HG03354 (cell line): ENCODE results near the gene GATAD2A.
A peak's percentile ranks its signal among the peaks of the same experiment; 100 is the strongest.

ENCODE experiments used
- ATAC-seq: cut with Tn5 transposase; IDR thresholded peaks from one replicate; pipeline ENCODE4 v1.9.1; 2021; ENCODE audit warnings: mild to moderate bottlenecking; ENCODE audit not compliant: unreplicated experiment, poor library complexity, severe bottlenecking

Gene GATAD2A

DNA sequence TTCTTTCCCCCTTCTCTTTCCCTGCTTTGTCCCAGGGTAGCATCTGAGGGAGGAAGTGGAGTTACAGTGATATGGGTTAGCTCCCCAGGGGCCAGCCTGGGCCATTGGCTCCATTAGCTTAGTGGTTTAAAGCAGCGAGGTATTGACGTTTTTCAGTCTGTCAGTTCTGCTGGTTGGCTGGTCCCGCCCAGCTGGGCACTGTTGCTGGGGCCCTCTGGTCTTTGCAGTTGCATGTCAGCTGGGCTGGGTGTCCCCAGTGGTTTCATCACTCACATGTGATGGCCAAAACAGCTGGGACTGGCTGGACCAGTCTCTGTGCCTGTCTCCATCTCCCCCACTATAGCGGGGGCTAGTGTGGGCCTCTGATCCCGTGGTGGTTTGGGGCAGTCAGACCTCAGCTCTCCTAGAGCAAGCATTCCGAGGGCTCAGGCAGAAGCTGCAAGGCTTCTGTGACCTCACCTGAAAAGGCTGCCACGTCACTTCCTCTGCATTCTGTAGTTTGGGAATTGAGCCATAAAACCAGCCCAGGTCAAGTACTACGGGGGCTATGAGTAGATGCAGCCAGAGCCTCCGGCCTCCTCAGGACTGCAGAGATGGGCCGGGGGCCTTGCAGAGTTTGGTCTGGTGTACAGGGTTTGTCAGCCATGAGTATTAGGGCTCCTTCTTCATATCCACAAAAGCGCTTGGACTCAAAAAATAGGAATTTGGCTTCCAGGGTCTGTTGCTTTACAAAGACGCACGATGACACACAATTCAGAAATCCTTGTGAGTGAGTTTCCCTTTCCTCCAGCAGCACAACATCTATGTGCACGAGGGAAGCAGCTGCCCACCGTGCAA lies 79.9 kb downstream of the GATAD2A start:
- ATAC-seq: no peak

DNA sequence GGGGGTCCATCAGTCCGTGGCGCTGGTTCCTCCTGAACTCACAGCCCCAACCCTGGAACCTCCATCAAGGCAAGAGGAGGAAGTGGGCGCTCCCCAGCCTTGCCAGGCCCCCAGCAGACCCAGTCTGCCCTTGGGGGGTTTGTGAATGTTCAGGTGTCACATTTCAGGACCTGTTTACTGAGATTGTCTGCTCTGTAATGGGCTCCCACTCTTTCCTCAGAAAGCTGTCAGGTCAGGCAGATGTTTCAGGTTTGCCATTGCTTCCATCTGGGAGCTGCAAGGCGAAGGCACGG lies 80.5 kb downstream of the GATAD2A start:
- ATAC-seq: no peak

- no peak for ATAC-seq
Measured at GRCh38 chr19:19486343-19487076, 81.0 kb downstream of the GATAD2A start.

- ATAC-seq: no peak
Measured at GRCh38 chr19:19487077-19487949, 81.8 kb downstream of the GATAD2A start.

DNA sequence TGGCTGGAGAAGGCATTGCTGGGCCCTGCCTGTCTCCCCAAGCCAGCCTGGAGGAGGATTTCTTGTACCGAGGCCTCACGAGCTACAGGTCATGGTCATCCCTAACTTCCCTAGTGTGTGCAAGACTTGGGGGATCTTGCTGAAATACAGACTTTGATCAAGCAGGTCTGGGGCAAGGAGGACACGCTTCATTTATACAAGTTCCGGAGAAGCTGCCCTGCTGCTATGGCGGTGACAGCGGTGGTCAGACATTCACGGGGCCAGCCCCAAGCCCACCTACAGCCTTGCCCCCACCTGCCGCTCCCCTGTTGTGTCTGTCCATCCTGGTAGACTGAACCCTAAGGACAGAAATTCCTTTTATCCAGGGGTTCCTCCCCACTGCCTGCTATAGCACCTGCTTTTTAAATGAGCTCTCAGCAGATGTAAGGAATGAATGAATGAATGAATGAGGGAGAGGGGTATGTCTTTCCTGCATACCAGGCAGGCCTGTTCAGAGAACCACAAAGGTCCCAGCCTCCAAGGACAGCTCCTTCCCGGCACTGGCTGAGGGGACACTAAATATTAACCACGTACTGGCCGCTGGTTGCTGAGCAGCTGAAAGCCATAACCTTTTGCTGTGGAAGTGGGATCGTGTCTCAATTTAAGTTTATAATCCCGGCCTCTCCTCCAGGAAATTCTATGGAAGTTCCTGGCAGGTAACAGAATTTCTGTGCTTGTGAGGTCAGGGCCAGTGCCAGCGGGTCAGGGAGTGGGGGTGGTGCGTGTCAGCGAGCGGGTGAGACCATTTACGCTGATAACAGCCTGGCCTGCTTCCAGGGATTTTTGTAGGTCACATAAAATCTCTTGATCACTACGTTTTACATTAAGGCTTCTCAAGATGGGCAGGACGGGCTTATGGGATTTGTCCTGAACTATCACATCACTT lies 82.7 kb downstream of the GATAD2A start:
- ATAC-seq: no peak

- peak; percentile 72 for ATAC-seq
Measured at GRCh38 chr19:19488875-19489690, 83.6 kb downstream of the GATAD2A start.

DNA sequence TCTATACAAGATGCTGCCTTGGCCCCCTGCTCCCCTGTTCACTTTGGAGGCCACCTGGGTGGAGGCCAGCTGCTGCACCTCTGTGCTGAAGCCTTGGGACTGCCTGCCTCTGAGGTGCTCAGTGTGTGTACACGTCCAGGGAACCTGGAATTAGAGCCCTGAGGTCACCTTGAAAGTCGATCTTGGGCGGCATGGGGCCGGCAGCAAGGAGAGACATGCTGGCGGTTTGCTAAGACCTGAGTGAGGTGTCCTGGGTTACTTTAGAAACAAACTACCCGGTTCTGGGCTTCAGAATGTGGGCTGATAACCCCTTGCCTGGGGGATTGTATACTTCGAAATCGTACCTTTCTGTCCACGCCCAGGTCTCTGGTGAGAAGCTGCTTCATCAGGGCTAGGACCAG lies 84.3 kb downstream of the GATAD2A start:
- ATAC-seq: no peak

DNA sequence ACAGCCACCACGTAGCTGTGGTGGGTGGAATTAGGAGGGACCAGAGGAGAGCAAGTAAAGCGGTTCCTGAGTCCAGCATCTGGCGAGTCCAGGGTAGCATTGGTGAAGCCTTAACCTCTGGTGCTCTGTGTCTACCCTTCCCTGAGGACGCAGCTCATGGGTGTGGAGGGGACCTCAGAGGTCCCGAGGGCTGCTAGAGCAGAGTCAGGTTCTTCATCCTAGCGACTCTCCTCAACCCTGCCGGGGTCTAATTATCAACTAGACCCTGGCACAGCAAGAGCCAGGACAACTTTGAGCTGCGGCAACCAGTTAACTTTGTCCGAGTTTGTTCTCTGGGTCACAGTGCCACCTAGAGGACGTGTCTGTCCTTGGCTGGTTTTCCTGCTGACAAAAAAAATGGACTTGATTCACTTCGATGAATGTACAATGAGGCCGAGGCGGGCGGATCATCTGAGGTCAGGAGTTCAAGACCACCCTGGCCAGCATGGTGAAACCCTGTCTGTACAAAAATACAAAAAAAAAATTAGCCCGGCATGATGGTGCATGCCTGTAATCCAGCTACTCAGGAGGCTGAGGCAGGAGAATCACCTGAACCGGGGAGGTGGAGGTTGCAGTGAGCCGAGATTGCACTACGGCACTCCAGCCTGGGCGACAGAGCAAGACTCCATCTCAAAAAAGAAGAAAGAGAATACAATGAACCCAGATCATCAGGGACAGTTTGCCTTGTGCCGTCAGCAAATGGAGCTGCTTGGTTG lies 84.9 kb downstream of the GATAD2A start:
- ATAC-seq: no peak

- ATAC-seq: no peak
Measured at GRCh38 chr19:19491321-19492025, 86.0 kb downstream of the GATAD2A start.

DNA sequence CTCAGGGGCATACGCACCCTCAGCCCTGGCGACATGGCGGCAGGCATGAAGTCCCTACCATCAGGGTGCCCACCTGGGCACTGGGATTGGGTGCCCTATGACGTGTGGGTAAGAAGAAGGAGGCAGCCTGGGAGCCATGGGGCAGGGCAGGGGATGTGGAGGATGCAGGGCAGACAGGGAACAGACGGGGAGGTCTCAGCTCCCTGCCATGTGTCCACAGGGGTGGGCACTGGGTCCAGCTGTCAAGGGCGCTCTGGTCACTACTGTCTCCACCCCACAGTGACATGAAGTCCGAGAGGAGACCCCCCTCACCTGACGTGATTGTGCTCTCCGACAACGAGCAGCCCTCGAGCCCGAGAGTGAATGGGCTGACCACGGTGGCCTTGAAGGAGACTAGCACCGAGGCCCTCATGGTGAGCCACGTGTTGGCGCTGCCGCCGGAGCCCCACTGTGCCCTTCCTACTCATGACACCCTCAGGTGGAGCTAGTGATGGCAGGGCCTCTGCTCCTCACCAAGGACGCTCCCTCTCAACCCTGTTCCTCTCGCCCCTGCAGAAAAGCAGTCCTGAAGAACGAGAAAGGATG lies 86.6 kb downstream of the GATAD2A start:
- no peak for ATAC-seq

- ATAC-seq: no peak
Measured at GRCh38 chr19:19493841-19494546, 88.5 kb downstream of the GATAD2A start.

GRCh38 chr19:19495614-19496603 lies 90.4 kb downstream of the GATAD2A start:
- ATAC-seq: no peak

DNA sequence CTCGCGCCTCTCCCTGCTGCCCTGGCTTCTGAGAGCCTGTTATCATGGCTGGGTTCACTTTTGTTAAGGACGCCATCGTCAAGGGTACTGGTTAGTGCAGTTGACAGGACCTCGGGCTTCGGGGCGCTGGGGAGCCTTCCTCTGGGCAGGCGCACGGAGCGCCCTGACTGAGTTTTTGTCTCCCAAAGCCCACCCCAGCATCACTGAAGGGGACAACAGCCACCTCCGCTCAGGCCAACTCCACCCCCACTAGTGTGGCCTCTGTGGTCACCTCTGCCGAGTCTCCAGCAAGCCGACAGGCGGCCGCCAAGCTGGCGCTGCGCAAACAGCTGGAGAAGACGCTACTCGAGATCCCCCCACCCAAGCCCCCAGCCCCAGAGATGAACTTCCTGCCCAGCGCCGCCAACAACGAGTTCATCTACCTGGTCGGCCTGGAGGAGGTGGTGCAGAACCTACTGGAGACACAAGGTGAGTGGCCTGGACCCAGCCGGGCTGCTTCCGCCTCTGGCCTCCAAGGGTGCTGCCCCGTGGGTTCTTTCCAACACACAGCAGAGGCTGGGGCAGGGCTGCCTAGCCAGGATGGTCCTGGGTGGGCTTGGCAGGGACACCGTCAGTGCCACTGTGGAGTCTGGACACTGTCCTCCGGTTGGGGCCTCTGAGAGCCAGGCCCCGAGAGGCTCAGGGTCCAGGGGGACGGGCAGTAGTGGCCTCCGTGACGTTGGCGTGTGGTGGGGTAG lies 92.9 kb downstream of the GATAD2A start:
- no peak for ATAC-seq

GRCh38 chr19:19499272-19499995 lies 94.0 kb downstream of the GATAD2A start:
- no peak for ATAC-seq
